SU-DHL-6 (cell line): Measurements from ENCODE around the gene SEZ6.

Source experiments
- EZH2phosphoT487 ChIP-seq: fragments of 200-600 bp; sonication (generic), shearing (Covaris generic); conservative IDR thresholded peaks from 2 replicates; pipeline ENCODE4 v1.6.1; 2018; ENCODE audit warnings: mild to moderate bottlenecking, antibody characterized with exemption, low read length, moderate library complexity, mixed read lengths
- TF ChIP-seq, protein P1 (sequence below): fragments of 200-600 bp; sonication (generic); IDR thresholded peaks from one replicate; pipeline ENCODE4 v1.5.1; 2017; ENCODE audit warnings: antibody characterized with exemption, mild to moderate bottlenecking, low read length, moderate library complexity; ENCODE audit not compliant: insufficient read depth, poor library complexity, severe bottlenecking

DNA sequence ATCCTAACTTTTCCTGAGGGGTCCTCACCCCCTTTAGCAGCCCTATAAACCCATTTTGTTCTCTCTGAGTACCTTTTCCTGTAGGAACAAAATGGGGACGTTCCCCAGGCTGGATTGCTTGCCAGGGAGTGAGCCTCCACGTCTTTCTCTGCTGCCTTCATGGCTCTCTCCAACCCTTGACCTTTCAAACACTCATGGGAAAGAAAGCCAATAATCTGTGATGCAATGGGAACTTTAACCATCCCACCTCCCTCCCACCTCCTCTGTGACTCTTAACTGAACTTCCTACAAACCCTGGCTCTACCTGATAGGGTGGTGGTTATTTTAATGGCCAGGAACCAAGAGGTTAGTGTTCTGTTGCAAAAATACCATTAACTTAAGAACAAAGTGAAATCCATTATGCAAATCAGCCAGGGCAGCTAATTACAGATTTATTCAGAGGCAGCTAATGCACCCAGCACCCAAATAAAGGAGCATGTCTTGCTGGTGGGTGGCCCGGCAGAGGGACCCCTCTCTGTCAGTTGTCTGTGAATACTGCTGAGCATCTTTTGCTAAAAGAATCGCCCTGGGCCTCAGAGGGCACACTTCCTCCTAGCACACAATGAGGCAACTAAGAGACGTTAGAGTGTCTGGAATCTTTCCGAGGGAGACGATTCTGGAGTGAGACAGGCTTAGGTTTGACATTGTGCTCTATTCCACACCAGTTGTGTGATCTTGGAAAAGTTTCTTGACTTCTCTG lies 40.1 kb upstream of the SEZ6 start:
- no peak for TF ChIP-seq EZH2phosphoT487
- TF ChIP-seq, protein P1, sequence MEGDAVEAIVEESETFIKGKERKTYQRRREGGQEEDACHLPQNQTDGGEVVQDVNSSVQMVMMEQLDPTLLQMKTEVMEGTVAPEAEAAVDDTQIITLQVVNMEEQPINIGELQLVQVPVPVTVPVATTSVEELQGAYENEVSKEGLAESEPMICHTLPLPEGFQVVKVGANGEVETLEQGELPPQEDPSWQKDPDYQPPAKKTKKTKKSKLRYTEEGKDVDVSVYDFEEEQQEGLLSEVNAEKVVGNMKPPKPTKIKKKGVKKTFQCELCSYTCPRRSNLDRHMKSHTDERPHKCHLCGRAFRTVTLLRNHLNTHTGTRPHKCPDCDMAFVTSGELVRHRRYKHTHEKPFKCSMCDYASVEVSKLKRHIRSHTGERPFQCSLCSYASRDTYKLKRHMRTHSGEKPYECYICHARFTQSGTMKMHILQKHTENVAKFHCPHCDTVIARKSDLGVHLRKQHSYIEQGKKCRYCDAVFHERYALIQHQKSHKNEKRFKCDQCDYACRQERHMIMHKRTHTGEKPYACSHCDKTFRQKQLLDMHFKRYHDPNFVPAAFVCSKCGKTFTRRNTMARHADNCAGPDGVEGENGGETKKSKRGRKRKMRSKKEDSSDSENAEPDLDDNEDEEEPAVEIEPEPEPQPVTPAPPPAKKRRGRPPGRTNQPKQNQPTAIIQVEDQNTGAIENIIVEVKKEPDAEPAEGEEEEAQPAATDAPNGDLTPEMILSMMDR, result no peak
